HG03439 (cell line): ENCODE results near the gene TMEM120B.
"Not testable (repeated sequence)": the region's sequence is repeated elsewhere in the genome, so short reads cannot be mapped to it uniquely, and the experiment has no call there.

Experiments
- ATAC-seq: cut with Tn5 transposase; IDR thresholded peaks from one replicate; pipeline ENCODE4 v1.9.1; 2021; ENCODE audit warnings: mild to moderate bottlenecking, moderate library complexity; ENCODE audit not compliant: unreplicated experiment

TMEM120B gene

GRCh38 chr12:121712461-121713256 lies at the start of gene TMEM120B:
Gene TMEM120B, plus strand, starts transcription at chr12:121712752. Its CDS starts 144 bp downstream, at chr12:121712896.
- ATAC-seq: peak; percentile 77

GRCh38 chr12:121663610-121663929 lies 49.0 kb upstream of the TMEM120B start:
- no peak for ATAC-seq

- ATAC-seq: not testable (repeated sequence)
Measured at GRCh38 chr12:121666829-121667228, 45.7 kb upstream of the TMEM120B start.

GRCh38 chr12:121668750-121669520 lies 43.6 kb upstream of the TMEM120B start:
- ATAC-seq: no peak

- no peak for ATAC-seq
Measured at GRCh38 chr12:121669521-121669900, 43.0 kb upstream of the TMEM120B start, which contains the start of gene MORN3. Gene MORN3, minus strand, starts transcription at chr12:121669654. Its CDS starts 171 bp downstream, at chr12:121669483.

GRCh38 chr12:121673013-121673511 lies 39.5 kb upstream of the TMEM120B start:
- ATAC-seq: peak; percentile 5

GRCh38 chr12:121676190-121676589 lies 36.4 kb upstream of the TMEM120B start:
- no peak for ATAC-seq

GRCh38 chr12:121678305-121678704 lies 34.2 kb upstream of the TMEM120B start:
- no peak for ATAC-seq

- ATAC-seq: no peak
Measured at GRCh38 chr12:121678716-121679300, 33.7 kb upstream of the TMEM120B start.

- ATAC-seq: not testable (repeated sequence)
Measured at GRCh38 chr12:121679661-121680197, 32.8 kb upstream of the TMEM120B start.

GRCh38 chr12:121688966-121689365 lies 23.6 kb upstream of the TMEM120B start:
- ATAC-seq: no peak

- no peak for ATAC-seq
Measured at GRCh38 chr12:121689430-121689829, 23.1 kb upstream of the TMEM120B start.

- ATAC-seq: not testable (repeated sequence)
Measured at GRCh38 chr12:121692744-121693143, 19.8 kb upstream of the TMEM120B start.

- no peak for ATAC-seq
Measured at GRCh38 chr12:121693155-121693687, 19.3 kb upstream of the TMEM120B start.

- no peak for ATAC-seq
Measured at GRCh38 chr12:121697093-121697698, 15.4 kb upstream of the TMEM120B start.

GRCh38 chr12:121697861-121698260 lies 14.7 kb upstream of the TMEM120B start:
- ATAC-seq: not testable (repeated sequence)

- no peak for ATAC-seq
Measured at GRCh38 chr12:121701667-121702277, 10.8 kb upstream of the TMEM120B start.

GRCh38 chr12:121702944-121703343 lies 9.6 kb upstream of the TMEM120B start:
- ATAC-seq: no peak

- no peak for ATAC-seq
Measured at GRCh38 chr12:121705514-121705913, 7.0 kb upstream of the TMEM120B start.
